Colonic mucosa (tissue), 4 donors: ENCODE measurements around the gene LAMC1. TPM values are rescaled to one million over a fixed set of nuclear protein-coding genes. Genes with fewer than 3 reads are reported as not detected.

Experiments
- DNase-seq: peaks from one replicate; pipeline ENCODE4 v3.0.0-alpha.2; 2020
- H3K27ac ChIP-seq: fragments of 200-600 bp; one replicate; pipeline ENCODE4 v1.8.0; 2021
- H3K27me3 ChIP-seq: fragments of 200-600 bp; one replicate; pipeline ENCODE4 v1.8.0; 2021
- H3K36me3 ChIP-seq: fragments of 200-600 bp; one replicate; pipeline ENCODE4 v1.8.0; 2021
- H3K4me1 ChIP-seq: fragments of 200-600 bp; one replicate; pipeline ENCODE4 v1.8.0; 2021; ENCODE audit warnings: mild to moderate bottlenecking
- H3K4me3 ChIP-seq: fragments of 200-600 bp; one replicate; pipeline ENCODE4 v1.8.0; 2021
- H3K9ac ChIP-seq, 2 donors: one replicate each; pipeline ENCODE4 v1.7.0; 2013; ENCODE audit warnings: control low read depth in 2 of 2, low read depth in 2 of 2, low read length in 2 of 2
- H3K9me3 ChIP-seq: fragments of 200-600 bp; one replicate; pipeline ENCODE4 v1.8.0; 2021
- CTCF ChIP-seq: fragments of 200-600 bp; IDR thresholded peaks from one replicate; pipeline ENCODE4 v1.8.0; 2022; ENCODE audit warnings: antibody characterized with exemption, mild to moderate bottlenecking
- intact Hi-C: fragments of 100-400 bp; cut with DNase I; formaldehyde crosslinking; loops from one replicate; pipeline ENCODE4 v1.14.1; 2022
- total RNA-seq, 2 donors: library from RNA; stranded (reverse); fragmentation: NEBNext Ultra II Directional in 1 of 2; extraction: Animal tissue kit (Norgen Biotek cat#: 25700) in 1 of 2; gene quantifications; one replicate each; pipeline ENCODE4 v1.2.1, GENCODE V29; 2021
- donor health status: healthy.
- donor health status: DM: no; HTN: no; CAD: no.
- donor health status: DM: no; HTN: no; CAD: no.

Gene LAMC1
- total RNA-seq, 2 donors from 2014 or later = 28.0 to 54.6 TPM

DNA sequence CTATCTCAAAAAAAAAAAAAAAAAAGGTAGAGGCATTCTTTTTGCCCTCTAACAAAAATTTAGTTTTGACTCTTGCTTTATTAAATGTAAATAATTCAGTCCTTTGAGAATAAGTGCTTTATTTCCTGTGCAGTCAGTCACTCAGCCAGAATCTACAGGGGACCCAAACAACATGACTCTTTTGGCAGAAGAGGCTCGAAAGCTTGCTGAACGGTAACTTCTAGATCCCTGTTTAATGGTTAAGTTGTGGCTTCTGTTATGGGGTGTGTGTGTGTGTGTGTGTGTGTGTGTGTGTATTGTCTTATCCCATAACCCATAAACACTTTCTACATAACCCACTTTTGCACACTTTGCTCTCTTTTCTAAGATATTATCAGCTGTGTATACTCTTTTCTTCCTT lies 107.9 kb downstream of the LAMC1 start:
- intact Hi-C loops = no loop called here
- no peak overlapping the region for H3K27ac ChIP-seq

DNA sequence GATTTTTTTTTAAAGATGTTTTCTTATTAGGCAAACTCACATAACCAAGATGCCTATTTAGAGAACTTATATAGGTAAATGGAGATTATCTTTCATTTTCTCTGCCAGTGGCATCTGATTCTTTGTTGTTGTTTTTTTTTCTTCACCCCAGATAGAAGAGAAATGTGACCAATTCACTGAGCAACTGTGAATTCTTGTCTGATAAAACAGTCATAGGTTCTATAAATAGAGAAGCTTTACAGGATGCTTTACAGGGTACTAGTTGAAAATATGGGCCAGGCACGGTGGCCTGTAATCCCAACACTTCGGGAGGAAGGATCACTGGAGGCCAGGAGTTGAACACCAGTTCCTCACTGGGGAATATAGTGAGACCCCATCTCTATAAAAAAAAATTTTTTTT lies 112.1 kb downstream of the LAMC1 start:
- intact Hi-C loops = no loop called here
- no peaks in the 10 kb centered on the region for H3K36me3 ChIP-seq
- no peak overlapping the region for H3K27ac ChIP-seq

More for the DNA sequence above, 107.9 kb downstream of the LAMC1 start:
- Histone ChIP-seq H3K4me1 (no peaks in the 10 kb centered on the region), H3K4me3 (no peak overlapping the region), H3K27me3 (no peaks in the 10 kb centered on the region), H3K9ac (no peak overlapping the region), H3K36me3 (no peaks in the 10 kb centered on the region), H3K9me3 (no peaks in the 10 kb centered on the region)
- no peak for DNase-seq
- no peak for TF ChIP-seq CTCF

DNA sequence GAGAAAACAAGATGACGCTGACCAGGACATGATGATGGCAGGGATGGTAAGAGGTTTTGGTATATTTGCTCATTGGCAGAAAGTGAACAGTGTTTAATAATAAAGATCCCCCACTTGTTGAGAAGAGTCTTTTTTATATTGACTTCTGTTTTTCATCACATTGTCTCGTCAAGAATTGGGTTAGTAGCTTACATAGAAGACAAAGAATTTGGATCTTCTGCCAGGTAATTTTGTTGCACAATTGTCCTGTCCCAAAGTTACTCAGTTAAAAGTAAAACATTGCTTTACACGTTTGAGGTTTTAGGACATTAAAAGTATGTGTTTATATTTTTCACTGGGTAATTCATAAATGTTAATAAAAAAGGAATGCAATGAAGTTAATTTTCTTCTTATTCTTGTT lies 114.6 kb downstream of the LAMC1 start:
- Histone ChIP-seq H3K27me3 (no peaks in the 10 kb centered on the region), H3K9ac (no peak overlapping the region), H3K9me3 (no peaks in the 10 kb centered on the region), H3K4me1 (peaks cover 5% of the 10 kb centered on the region), H3K27ac (no peak overlapping the region), H3K4me3 (no peak overlapping the region), H3K36me3 (no peaks in the 10 kb centered on the region)
- DNase-seq = no peak
- no peak for TF ChIP-seq CTCF
- intact Hi-C loops = no loop called here

More for the DNA sequence above, 112.1 kb downstream of the LAMC1 start:
- Histone ChIP-seq H3K4me3 (no peak overlapping the region), H3K9ac (no peak overlapping the region), H3K4me1 (peaks cover 3% of the 10 kb centered on the region), H3K9me3 (no peaks in the 10 kb centered on the region), H3K27me3 (no peaks in the 10 kb centered on the region)
- no peak for TF ChIP-seq CTCF
- DNase-seq = no peak

GRCh38 chr1:183138301-183138700 lies 115.1 kb downstream of the LAMC1 start:
- intact Hi-C loops = no loop called here
- Histone ChIP-seq H3K27me3 (no peaks in the 10 kb centered on the region), H3K4me1 (peaks cover 5% of the 10 kb centered on the region), H3K4me3 (no peak overlapping the region), H3K9me3 (no peaks in the 10 kb centered on the region), H3K9ac (no peak overlapping the region), H3K36me3 (no peaks in the 10 kb centered on the region), H3K27ac (no peak overlapping the region)
- TF ChIP-seq CTCF = no peak
- no peak for DNase-seq

DNA sequence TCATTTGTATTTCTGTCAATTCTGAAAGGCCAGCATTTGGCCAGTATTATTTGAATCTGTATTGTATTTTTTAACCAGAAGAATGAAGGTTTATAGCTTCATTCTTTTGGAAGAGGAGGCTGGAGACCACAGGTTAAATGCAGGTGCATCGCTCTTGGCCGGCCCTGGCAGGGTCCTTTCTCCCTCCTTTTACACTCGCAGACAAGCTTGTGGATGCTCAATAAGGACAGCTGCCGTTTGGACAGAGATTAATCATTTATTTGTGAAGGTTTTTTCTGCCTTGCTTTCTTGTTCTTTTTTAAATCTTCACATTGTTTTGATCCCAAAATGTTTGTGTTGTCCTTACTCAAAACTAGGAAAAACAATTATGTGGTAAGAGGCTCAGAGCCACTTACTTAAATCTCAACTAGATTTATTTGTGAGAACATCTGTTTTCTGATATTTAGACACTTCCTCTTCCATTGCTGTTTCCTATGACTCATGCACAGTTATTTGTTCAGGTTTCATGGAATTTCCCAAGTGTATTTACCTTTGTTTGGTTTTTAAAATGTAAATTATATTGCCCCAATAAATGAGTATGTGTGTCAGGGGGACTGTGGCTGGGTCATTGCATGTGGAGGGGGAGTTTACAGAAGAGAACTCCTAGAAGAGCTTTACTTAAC lies 116.2 kb downstream of the LAMC1 start:
- Histone ChIP-seq H3K36me3 (no peaks in the 10 kb centered on the region), H3K9me3 (no peaks in the 10 kb centered on the region), H3K4me3 (no peak overlapping the region), H3K27ac (peak overlapping the region; percentile 19), H3K9ac (no peak overlapping the region), H3K4me1 (peaks cover 5% of the 10 kb centered on the region), H3K27me3 (no peaks in the 10 kb centered on the region)
- TF ChIP-seq CTCF = no peak
- intact Hi-C loops = no loop called here
- no peak for DNase-seq
